Fibroblast of the aortic adventitia (primary cell): ENCODE measurements around the gene WASL. TPM values are rescaled to one million over a fixed set of nuclear protein-coding genes. Genes with fewer than 3 reads are reported as not detected.

Experiments used
- DNase-seq: peaks from one replicate; pipeline ENCODE4 v3.0.0-alpha.2; 2010; ENCODE audit warnings: low read depth
- H3K4me3 ChIP-seq: 2 replicates; pipeline ENCODE4 v1.5.1; 2011; ENCODE audit warnings: low read depth, mild to moderate bottlenecking, control low read depth, low read length, moderate library complexity
- total RNA-seq: library from RNA; depleted of rRNA; stranded (reverse); fragments of >200 nt; gene quantifications from 2 replicates; pipeline ENCODE4 v1.2.3, GENCODE V29; 2012; ENCODE audit warnings: low replicate concordance
- TF ChIP-seq, protein P1 (sequence below): IDR thresholded peaks from 2 replicates; pipeline ENCODE4 v1.5.1; 2011; ENCODE audit warnings: mild to moderate bottlenecking, low read length, control low read depth, inconsistent platforms; ENCODE audit not compliant: insufficient read depth

WASL gene
- total RNA-seq, 1 donor = 31.9 TPM

DNA sequence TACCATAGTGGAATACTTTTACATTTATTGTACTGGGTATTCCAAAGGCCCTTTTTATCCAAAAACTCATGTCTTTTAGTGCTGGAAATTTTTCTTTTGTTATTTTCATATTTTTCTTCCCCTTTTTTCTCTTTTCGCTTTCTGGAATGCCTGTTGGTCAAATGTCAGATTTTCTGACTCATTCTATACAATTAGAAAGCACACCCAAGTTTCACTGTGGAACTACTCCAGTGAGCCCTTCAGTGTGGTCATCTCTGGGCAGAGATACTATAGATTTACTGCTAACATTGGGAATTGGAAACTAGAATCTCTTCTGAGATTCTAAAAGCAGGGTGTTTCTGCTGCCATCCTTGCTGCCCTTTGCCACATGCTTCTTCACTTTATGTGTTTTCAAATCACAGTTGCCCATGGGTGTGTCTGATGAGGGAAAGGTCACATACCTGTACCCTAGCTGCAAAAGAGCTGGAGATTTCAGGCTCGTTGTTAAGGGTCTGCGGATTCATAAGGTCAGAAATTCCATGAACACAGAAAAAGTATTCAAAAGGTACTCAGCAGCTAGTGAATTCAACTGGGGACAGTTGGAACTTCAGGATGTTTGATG is 5.6 kb upstream of the WASL start:
- DNase-seq = no peak
- TF ChIP-seq, protein P1, sequence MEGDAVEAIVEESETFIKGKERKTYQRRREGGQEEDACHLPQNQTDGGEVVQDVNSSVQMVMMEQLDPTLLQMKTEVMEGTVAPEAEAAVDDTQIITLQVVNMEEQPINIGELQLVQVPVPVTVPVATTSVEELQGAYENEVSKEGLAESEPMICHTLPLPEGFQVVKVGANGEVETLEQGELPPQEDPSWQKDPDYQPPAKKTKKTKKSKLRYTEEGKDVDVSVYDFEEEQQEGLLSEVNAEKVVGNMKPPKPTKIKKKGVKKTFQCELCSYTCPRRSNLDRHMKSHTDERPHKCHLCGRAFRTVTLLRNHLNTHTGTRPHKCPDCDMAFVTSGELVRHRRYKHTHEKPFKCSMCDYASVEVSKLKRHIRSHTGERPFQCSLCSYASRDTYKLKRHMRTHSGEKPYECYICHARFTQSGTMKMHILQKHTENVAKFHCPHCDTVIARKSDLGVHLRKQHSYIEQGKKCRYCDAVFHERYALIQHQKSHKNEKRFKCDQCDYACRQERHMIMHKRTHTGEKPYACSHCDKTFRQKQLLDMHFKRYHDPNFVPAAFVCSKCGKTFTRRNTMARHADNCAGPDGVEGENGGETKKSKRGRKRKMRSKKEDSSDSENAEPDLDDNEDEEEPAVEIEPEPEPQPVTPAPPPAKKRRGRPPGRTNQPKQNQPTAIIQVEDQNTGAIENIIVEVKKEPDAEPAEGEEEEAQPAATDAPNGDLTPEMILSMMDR = no peak
- no peak overlapping the region for H3K4me3 ChIP-seq

DNA sequence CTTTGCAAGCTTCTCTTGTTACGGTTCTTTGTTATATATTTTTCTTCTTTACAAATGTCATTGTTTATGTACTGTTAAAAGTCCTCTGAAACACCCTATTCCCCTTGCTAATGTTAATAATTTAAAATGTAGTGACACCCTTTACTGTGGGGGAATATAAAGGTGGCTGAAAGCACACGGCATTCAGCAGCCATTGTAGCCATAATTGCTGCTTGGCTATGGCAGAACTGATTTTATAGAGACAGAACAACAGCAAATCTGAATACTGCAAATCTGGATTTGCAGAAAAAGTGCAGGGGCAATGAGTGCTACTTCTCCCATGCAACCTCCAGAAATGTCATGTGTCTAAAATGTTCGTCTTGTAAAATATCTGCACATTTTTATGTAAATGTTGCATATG is 3.7 kb upstream of the WASL start:
- TF ChIP-seq, protein P1 = no peak
- no peak overlapping the region for H3K4me3 ChIP-seq
- DNase-seq = no peak

DNA sequence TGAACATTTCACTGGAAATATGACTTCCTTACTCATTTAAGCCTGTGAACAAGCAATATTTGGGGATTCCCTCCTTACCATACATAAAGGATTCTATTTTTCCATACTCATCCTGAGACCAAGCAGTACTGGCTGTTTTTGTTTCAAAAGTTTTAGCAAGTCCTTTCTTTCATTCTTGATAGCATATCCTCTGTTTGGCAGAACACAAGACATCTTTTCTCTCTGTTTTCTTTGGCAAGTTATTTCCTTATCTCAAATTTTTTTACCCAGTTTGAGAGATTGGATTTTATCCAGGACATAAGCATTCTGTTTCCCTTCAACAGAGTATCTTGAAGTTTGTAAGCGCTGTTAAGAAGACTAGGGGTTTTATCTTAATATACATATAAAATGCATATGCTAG is 3.0 kb upstream of the WASL start:
- TF ChIP-seq, protein P1 = no peak
- DNase-seq = peak; percentile 80
- no peak overlapping the region for H3K4me3 ChIP-seq

DNA sequence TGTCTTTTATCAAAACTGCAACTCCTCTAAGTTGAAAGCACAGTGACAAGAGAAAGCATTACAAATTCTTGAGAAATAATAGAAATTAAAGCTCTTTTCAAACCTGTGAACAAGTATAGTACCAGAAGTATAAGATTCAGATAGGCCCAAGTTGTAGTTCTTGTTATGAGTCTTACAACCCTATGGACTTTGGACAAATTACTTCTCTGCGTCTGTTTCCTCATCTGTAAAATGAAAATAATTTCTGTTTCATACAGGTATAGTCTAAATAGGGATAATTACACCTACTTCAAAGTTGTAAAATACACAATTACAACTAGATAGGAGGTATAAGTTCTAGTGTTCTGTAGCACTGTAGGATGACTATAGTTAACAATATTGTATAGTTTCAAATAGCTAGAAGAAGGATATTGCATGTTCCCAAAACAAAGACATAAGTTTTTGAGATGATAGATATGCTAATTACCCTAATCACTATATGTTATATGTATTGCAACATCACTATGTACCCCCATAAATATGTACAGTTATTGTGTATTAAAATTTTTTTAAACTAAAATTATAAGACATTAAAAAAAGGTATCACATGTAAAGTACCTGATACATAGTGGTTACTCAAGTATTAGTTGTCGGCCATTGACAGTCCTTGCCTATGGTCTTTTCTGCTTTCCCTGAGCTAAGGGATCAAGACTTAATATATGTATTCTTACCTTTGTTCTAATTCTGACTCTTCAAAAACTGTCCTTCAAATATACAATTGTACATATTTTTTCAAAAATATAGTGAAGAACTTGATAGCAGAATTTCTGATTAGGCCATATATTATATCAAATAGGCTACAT is 1.8 kb upstream of the WASL start:
- TF ChIP-seq, protein P1 = no peak
- no peak for DNase-seq
- H3K4me3 ChIP-seq = no peak overlapping the region

DNA sequence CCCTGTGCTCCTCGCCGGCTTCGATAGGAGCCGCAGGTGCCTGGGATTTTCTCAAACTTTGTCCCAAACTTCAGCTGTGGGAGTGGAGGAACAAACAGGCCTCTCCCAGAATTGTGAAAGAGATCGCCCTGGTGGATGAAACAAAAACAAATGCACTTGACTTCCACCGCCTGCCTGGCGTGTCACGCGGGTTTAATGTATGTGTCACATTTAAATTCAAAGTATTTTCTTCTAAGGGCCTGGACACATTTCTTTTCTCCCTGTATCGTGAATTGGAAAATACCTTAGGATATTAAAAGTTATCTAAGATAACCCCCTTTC is 694 bp upstream of the WASL start:
- TF ChIP-seq, protein P1 = peak; percentile 33
- DNase-seq = peak; percentile 71
- H3K4me3 ChIP-seq = peak overlapping the region; percentile 91

DNA sequence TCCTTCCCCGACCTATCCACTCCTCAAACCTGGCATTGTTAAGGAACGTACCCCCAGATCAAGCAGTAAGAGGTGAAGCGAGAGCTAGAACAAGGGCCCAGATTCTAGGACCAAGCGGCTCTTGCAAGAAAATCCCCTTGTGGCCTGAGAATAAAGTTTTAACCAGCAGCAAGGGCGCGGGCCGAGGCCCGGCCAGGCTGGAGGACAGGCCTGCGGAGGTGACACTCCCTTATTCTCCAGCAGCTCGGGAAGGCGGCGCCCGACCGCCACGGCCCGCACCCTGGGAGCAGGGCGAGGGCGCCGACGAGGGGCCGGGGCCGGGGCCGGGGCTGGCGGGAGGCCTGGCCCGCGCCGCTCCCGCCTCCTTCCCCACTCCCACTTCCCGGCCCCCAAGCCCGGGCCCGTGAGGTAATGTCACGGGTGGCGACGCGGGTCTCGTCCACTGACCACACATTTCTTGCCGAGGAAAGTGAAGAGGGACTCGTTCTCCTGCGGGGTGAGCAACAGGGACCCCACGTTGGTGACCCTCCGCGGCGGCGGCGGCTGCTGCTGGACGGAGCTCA is 551 bp downstream of the WASL start:
- TF ChIP-seq, protein P1 = peak; percentile 32
- peak overlapping the region; percentile 91 for H3K4me3 ChIP-seq
- peak; percentile 28 for DNase-seq
